NCI-H1694 (cell line): ENCODE measurements around the gene SLAMF6.

Source experiments
- DNase-seq: peaks from one replicate; lab custom pipeline; 2025; lab: John Stamatoyannopoulos, UW

The SLAMF6 gene

DNA sequence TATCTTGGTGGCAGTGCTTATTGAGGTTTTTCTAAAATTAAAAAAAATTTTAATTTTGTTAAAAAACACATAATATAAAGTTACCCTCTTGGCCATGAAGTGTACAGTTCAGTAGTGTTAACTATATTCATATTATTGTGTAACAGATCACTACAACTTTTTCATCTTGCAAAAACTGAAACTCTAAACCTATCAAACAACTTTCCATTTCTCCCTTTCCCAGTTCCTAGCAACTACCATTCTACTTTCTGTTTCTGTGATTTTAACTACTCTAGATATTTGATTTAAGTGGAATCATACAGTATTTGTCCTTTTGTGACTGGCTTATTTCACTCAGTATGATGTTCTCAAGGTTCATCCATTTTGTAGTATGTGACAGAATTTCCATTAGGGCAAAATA, 55.5 kb downstream of the SLAMF6 start:
- no peak for DNase-seq

- DNase-seq, result no peak
Measured at GRCh38 chr1:160466961-160467360, 56.1 kb downstream of the SLAMF6 start.

DNA sequence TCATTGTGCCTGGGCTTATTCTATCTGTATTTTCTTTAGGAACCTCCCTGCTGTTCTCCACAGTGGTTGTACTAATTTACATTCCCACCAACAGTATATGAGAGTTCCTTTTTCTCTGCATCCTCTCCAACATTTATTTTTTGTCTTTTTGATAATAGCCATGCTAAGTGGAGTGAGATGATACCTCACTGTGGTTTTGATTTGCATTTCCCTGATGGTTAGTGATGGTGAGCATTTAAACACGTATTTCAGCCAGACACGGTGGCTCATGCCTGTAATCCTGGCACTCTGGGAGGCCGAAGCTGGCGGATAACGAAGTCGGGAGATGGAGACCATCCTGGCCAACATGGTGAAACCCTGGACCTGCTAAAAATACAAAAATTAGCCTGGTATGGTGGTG, 57.9 kb downstream of the SLAMF6 start:
- DNase-seq, result no peak

GRCh38 chr1:160460683-160461287, 62.3 kb downstream of the SLAMF6 start:
- DNase-seq, result no peak

DNA sequence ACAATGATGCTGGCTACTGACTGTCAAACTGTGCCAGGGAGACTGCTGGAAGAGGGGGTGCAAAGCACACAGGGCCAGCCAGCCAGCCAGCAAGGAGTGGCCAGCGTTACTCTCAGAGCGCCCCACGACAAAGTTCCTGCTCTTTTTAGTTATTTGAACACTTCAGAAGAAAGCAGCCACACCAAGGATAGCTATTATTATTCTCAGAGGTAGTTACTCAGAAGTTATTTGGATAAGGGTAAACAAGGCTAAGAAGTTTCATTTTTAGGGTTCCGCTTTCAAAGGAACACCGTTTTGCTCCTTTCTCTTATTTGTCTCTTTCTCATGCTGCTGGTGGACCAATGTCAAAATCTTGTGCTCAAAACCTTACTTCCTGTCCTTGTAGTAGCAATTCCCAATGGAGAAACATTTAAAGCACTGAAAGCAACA, 62.8 kb downstream of the SLAMF6 start:
- DNase-seq, result no peak

- DNase-seq, result no peak
Measured at GRCh38 chr1:160459687-160460086, 63.4 kb downstream of the SLAMF6 start.

- no peak for DNase-seq
Measured at GRCh38 chr1:160459056-160459455, 64.0 kb downstream of the SLAMF6 start.

GRCh38 chr1:160455153-160455517, 67.9 kb downstream of the SLAMF6 start:
- no peak for DNase-seq

GRCh38 chr1:160454371-160455152, 68.5 kb downstream of the SLAMF6 start:
- DNase-seq, result no peak

- no peak for DNase-seq
Measured at GRCh38 chr1:160453443-160453842, 69.6 kb downstream of the SLAMF6 start.

DNA sequence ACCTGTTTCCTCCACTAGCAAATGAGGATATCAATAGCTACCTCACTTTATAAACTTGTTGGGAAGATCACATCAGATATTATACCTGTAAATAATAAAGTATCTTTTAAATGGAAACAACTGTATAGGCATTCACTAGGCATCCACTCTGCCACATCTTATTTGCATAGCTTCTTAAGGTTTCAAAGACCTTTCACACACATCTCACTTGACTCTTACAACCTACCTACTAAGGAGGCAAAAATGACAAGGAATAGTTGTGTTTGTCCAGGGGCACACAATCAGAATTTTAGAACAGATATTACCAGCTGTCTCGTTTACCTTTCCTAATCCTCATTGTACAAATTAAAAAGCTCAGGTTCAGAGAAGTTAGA, 71.2 kb downstream of the SLAMF6 start:
- no peak for DNase-seq

GRCh38 chr1:160451119-160451858, 71.8 kb downstream of the SLAMF6 start:
- no peak for DNase-seq

GRCh38 chr1:160449494-160449893, 73.6 kb downstream of the SLAMF6 start:
- DNase-seq, result no peak

DNA sequence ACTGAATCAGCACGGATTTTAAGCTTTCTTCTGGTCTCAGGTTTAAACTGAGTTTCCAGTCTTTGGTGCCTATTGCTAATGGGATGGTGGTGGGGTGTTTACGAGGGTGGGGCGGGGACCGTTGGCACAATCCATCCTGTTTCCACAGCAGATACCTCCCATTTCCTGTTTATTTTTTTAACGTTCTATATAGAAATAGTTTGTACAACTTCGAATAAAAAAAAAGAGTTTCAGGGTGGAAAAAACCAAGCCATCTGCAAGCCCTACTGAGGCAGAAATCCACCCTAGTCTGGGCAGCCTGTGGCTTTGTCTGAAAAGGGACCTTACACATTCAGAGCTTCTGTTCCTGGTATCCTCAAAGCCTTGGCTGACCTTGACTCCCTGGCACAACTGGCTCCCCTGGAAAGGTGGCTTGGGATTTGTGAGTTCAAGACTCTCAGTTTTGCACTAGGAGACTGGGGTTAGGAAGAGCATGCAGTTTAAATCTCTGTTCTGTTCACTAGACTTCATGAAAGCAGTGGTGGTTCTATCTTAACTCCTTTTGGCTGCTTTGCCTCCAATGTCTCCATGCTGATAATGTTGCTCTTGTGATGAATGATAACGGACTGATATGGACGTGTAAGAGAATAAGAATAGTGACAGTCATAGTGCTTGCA, 76.0 kb downstream of the SLAMF6 start:
- no peak for DNase-seq

GRCh38 chr1:160439718-160440117, 83.3 kb downstream of the SLAMF6 start:
- DNase-seq, result no peak

DNA sequence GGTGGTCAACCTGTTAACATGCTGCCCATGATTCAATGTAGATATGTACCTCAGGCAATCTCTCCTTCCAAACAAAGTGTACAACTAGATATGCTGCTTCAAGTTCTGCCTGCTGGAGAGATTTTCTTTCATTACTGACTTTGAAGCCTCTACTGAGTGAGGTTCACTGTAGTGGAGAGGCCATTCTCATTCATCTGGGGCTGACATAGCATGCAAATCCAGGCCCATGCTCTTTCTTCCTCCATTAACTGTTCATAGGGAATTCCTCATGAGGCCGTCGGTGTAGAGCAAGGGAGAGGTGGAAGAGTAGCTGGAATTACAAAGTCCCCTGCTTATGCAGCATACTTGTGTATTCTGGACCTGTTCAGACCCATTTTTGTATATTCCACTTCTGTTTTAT, 84.1 kb downstream of the SLAMF6 start:
- no peak for DNase-seq

- DNase-seq, result no peak
Measured at GRCh38 chr1:160438317-160438918, 84.6 kb downstream of the SLAMF6 start.

DNA sequence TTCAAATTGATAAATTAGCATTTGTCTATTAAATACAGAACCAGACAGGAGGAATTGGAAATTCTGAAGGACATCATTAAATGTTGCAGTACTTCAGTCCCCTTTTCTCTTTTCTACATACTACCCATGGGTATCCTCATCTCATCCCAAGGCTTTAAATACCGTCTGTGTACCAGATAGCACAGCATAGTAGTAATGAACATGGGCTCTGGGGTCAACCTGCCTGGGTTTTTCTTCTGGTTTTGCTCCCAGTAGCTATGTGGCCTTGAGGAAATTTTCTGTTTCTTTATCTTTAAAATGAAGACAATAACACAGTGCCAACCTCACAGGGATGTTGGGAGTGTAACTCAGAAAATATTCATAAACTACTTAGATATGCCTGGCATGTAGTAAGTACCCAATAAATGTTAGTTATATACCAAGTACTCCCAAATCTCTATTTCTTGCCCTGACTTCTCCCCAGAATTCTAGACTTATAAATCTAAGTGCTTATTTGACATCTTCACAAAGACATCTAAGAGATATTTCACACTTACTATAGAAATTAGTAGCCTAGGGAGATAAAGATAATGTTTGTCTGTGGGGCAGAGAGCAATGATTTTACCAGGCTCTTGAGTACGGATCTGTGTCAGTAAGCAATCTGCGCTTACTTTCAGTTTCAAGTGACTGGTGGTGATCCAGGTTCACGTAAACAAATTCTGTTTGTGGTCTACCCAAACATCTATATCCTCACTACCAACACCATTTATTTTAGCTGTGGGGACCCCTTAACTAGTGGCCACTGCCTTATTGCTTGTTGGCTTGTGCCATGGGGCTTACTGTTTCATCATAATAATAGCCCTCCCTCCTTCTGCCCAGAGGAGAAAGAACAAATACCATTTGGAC, 85.4 kb downstream of the SLAMF6 start:
- DNase-seq, result no peak

- no peak for DNase-seq
Measured at GRCh38 chr1:160436966-160437365, 86.1 kb downstream of the SLAMF6 start.
